ENCODE data around the gene PDZD2. TPM values are rescaled to one million over a fixed set of nuclear protein-coding genes. Genes with fewer than 3 reads are reported as not detected.
"Not testable (repeated sequence)": the region's sequence is repeated elsewhere in the genome, so short reads cannot be mapped to it uniquely, and the experiment has no call there.

Gene PDZD2
- polyA plus RNA-seq, 1 donor from 2014 or later: 3.1 TPM

GRCh38 chr5:31763424-31763823 is 124.5 kb downstream of the PDZD2 start:
- Histone ChIP-seq H3K79me2 (replicated peaks; ENCODE audit: insufficient read depth, low read length) (no peaks in the 10 kb centered on the region), H3K36me3 (ENCODE audit: insufficient read depth, low read length) (no peaks in the 10 kb centered on the region), H3F3A (ENCODE audit: insufficient read depth, low read length, poor library complexity, severe bottlenecking) (no peaks in the 10 kb centered on the region), H3K9me3 (ENCODE audit: low read length) (no peaks in the 10 kb centered on the region), H3K27ac (ENCODE audit: low read length) (no peak overlapping the region), H3K9ac (ENCODE audit: low read length) (no peak overlapping the region), H3K27me3 (ENCODE audit: insufficient read depth, low read depth, low read length) (no peaks in the 10 kb centered on the region), H3K4me3 (ENCODE audit: low read length) (no peak overlapping the region), H3K4me2 (ENCODE audit: low read length) (no peak overlapping the region), H4K20me1 (ENCODE audit: insufficient read depth) (no peaks in the 10 kb centered on the region), H3K9me2 (ENCODE audit: insufficient read depth, low read length) (no peaks in the 10 kb centered on the region), H2AFZ (ENCODE audit: low read depth, low read length) (no peak overlapping the region)
- no peak for TF ChIP-seq EZH2 (IDR thresholded peaks at IDR 0.05; ENCODE audit: borderline replicate concordance, insufficient read depth, low read length, poor library complexity, severe bottlenecking)
- no peak for TF ChIP-seq CTCF (IDR thresholded peaks at IDR 0.05; ENCODE audit: poor library complexity, severe bottlenecking)
- TF ChIP-seq EP300 (conservative IDR thresholded peaks at IDR 0.05; ENCODE audit: poor library complexity, severe bottlenecking): no peak
- no peak for TF ChIP-seq POLR2AphosphoS5 (IDR thresholded peaks at IDR 0.05)
- TF ChIP-seq RAD21 (conservative IDR thresholded peaks at IDR 0.05): no peak

GRCh38 chr5:31764687-31765086 is 125.8 kb downstream of the PDZD2 start:
- not testable (repeated sequence) for H3K27ac ChIP-seq (ENCODE audit: low read length); H3K9me2 ChIP-seq (ENCODE audit: insufficient read depth, low read length); H4K20me1 ChIP-seq (ENCODE audit: insufficient read depth); H3K9me3 ChIP-seq (ENCODE audit: low read length); H3K4me2 ChIP-seq (ENCODE audit: low read length); H3K79me2 ChIP-seq (replicated peaks; ENCODE audit: insufficient read depth, low read length); H3K9ac ChIP-seq (ENCODE audit: low read length); H3F3A ChIP-seq (ENCODE audit: insufficient read depth, low read length, poor library complexity, severe bottlenecking); H3K4me3 ChIP-seq (ENCODE audit: low read length); H3K36me3 ChIP-seq (ENCODE audit: insufficient read depth, low read length); H3K27me3 ChIP-seq (ENCODE audit: insufficient read depth, low read depth, low read length); H2AFZ ChIP-seq (ENCODE audit: low read depth, low read length)

GRCh38 chr5:31767335-31768031 is 128.6 kb downstream of the PDZD2 start:
- Histone ChIP-seq H3K4me2 (ENCODE audit: low read length) (no peak overlapping the region), H3K4me3 (ENCODE audit: low read length) (no peak overlapping the region), H2AFZ (ENCODE audit: low read depth, low read length) (no peak overlapping the region), H3K9me3 (ENCODE audit: low read length) (no peaks in the 10 kb centered on the region), H3K27ac (ENCODE audit: low read length) (no peak overlapping the region), H3K79me2 (replicated peaks; ENCODE audit: insufficient read depth, low read length) (no peaks in the 10 kb centered on the region), H3K36me3 (ENCODE audit: insufficient read depth, low read length) (no peaks in the 10 kb centered on the region), H3K27me3 (ENCODE audit: insufficient read depth, low read depth, low read length) (no peaks in the 10 kb centered on the region), H3K9ac (ENCODE audit: low read length) (no peak overlapping the region), H4K20me1 (ENCODE audit: insufficient read depth) (no peaks in the 10 kb centered on the region), H3K9me2 (ENCODE audit: insufficient read depth, low read length) (no peaks in the 10 kb centered on the region), H3F3A (ENCODE audit: insufficient read depth, low read length, poor library complexity, severe bottlenecking) (no peaks in the 10 kb centered on the region)
- TF ChIP-seq RAD21 (conservative IDR thresholded peaks at IDR 0.05) (no peak), TAF1 (IDR thresholded peaks at IDR 0.05; ENCODE audit: low read depth) (no peak), CTCF (IDR thresholded peaks at IDR 0.05; ENCODE audit: poor library complexity, severe bottlenecking) (no peak), EP300 (conservative IDR thresholded peaks at IDR 0.05; ENCODE audit: poor library complexity, severe bottlenecking) (no peak), EZH2 (IDR thresholded peaks at IDR 0.05; ENCODE audit: borderline replicate concordance, insufficient read depth, low read length, poor library complexity, severe bottlenecking) (no peak), POLR2AphosphoS5 (IDR thresholded peaks at IDR 0.05) (no peak), MXI1 (conservative IDR thresholded peaks at IDR 0.05; ENCODE audit: poor library complexity, severe bottlenecking) (no peak), REST (IDR thresholded peaks at IDR 0.05; ENCODE audit: borderline replicate concordance) (no peak), SMC3 (conservative IDR thresholded peaks at IDR 0.05; ENCODE audit: poor library complexity) (no peak)
